GM13977 (cell line): ENCODE results near the gene SMC1B.

Experiments
- DNase-seq: peaks from one replicate; pipeline ENCODE4 v3.0.0; 2012; ENCODE audit warnings: low spot score
- in situ Hi-C: fragments of 300-500 bp; cut with MboI; formaldehyde crosslinking; loops from one replicate; pipeline ENCODE4 v1.12.0; 2022; ENCODE audit warnings: low sequenced_read_pairs, low pct_unique_long_range_greater_than_20kb, mixed read lengths, inconsistent platforms; ENCODE audit not compliant: unreplicated experiment
- TF ChIP-seq, protein P1 (sequence below): IDR thresholded peaks from 2 replicates; pipeline ENCODE4 v1.5.1; 2012; ENCODE audit warnings: mild to moderate bottlenecking, control low read depth; ENCODE audit not compliant: insufficient read depth; ENCODE audit errors: extremely low read depth, missing control alignments

The SMC1B gene

GRCh38 chr22:45421349-45422055 lies 8.1 kb upstream of the SMC1B start:
- no peak for DNase-seq
- TF ChIP-seq, protein P1, sequence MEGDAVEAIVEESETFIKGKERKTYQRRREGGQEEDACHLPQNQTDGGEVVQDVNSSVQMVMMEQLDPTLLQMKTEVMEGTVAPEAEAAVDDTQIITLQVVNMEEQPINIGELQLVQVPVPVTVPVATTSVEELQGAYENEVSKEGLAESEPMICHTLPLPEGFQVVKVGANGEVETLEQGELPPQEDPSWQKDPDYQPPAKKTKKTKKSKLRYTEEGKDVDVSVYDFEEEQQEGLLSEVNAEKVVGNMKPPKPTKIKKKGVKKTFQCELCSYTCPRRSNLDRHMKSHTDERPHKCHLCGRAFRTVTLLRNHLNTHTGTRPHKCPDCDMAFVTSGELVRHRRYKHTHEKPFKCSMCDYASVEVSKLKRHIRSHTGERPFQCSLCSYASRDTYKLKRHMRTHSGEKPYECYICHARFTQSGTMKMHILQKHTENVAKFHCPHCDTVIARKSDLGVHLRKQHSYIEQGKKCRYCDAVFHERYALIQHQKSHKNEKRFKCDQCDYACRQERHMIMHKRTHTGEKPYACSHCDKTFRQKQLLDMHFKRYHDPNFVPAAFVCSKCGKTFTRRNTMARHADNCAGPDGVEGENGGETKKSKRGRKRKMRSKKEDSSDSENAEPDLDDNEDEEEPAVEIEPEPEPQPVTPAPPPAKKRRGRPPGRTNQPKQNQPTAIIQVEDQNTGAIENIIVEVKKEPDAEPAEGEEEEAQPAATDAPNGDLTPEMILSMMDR, result no peak
- in situ Hi-C loops, result no loop called here

DNA sequence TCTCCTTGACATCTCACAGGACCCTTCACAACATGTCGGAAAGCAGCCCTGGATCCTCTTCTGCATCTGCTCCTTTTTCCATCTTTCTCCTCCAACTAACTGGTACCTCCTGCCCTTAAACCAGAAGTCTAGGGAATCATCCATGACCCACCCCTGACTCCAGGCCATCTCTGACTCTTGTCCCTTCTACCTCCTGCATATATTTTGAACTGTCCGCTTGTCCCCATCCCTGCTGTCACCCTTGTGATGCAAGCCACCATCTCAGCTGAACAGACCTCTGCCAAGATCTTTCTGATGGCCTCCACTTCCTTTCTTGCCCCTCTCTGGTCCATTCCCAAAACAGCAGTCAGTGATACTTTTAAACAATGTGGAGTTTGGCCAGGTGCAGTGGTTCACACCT lies 7.1 kb upstream of the SMC1B start:
- DNase-seq, result no peak
- in situ Hi-C loops, result no loop called here
- TF ChIP-seq, protein P1, result no peak

DNA sequence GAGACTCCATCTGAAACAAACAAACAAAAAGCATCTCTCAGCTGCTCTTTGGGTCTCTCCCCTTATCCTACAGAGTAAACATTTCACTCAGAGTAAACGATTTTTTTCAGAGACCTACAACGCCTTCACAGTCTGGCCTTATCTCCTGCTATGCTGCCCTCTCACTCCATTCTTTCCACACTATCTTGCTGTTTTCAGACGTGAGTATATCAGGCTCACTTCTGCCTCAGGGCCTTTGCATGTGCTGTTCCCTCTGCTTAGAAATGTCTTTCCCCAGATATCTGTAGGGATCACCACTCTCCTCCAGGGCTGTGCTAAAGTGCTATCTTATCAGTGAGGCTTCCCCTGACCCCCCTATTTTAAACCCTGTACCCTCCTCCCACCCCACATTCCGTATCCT lies 6.6 kb upstream of the SMC1B start:
- TF ChIP-seq, protein P1, result no peak
- DNase-seq, result no peak
- in situ Hi-C loops, result no loop called here

DNA sequence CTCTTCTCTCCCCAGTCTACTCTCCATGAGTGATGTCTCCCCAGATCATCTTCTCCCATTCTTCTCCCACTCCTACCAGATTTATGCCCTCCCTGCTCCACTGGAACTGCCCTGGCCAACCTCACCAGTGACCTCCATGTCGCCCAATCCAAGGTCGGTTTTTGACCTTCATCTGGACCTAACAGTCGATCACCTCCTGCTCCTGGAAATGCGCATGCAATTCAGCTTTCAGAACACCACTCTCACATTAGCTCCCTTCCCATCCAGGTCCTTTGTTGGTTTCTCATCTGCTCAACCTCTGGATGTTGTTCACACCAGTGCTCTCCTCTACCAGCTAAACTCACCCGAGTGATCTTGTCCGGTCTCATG lies 5.4 kb upstream of the SMC1B start:
- no peak for DNase-seq
- TF ChIP-seq, protein P1, result no peak
- in situ Hi-C loops, result no loop called here

GRCh38 chr22:45418056-45418769 lies 4.8 kb upstream of the SMC1B start:
- TF ChIP-seq, protein P1, result no peak
- in situ Hi-C loops, result no loop called here
- no peak for DNase-seq

GRCh38 chr22:45413013-45413367 lies 409 bp downstream of the SMC1B start:
- in situ Hi-C loops, result no loop called here
- DNase-seq, result no peak
- TF ChIP-seq, protein P1, result no peak
